Prostate gland (tissue), 2 donors: ENCODE results near the gene CLRN1.

ENCODE experiments used
- POLR2A ChIP-seq: fragments of 450-650 bp; IDR thresholded peaks from one replicate; pipeline ENCODE4 v1.6.1; 2016; ENCODE audit warnings: antibody characterized with exemption, mild to moderate bottlenecking
- POLR2AphosphoS5 ChIP-seq: sonication (generic); formaldehyde crosslinking; IDR thresholded peaks from one replicate; pipeline ENCODE4 v1.6.1; 2017; ENCODE audit warnings: antibody characterized with exemption
- TF ChIP-seq, protein P1 (sequence below), 4 experiments: fragments of 200-600 bp in 2 of 4; fragments of 450-650 bp in 2 of 4; sonication (generic) in 2 of 4; IDR thresholded peaks; 1 replicate in 3 of 4; 2 replicates in 1 of 4; pipeline ENCODE4 v1.5.1; 2016 to 2019; ENCODE audit warnings: antibody characterized with exemption in 4 of 4, mild to moderate bottlenecking in 2 of 4, moderate library complexity in 2 of 4

DNA sequence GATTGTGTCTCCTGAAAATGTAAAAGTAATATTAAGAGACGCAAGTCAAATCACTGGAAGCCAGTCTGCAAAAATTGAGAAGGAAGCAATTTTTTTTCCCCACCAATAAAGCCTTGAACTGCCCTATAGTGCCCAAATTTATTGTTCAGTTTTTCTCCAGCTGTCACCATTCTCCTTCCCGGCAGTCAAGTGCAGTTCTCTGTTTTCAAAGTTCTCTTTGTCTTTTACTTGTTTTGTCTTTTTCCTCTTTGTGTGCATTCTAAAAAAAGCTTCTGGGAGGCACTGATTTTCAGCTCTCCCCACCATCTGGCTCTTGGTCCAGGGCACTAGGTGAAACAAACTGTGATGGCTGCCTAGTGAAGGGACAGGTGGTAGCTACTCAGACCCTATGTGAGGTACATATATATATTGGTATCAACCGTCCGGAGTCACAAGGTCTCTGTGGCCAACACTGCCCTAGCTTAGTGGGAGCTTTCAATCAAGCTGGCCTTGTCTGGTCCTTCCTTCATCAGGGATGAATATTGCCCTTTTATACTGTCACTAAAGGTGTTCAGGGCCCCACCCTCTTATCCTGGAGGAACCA is 6.1 kb upstream of the CLRN1 start:
- TF ChIP-seq POLR2A (no peak), POLR2AphosphoS5 (no peak)
- TF ChIP-seq, protein P1, sequence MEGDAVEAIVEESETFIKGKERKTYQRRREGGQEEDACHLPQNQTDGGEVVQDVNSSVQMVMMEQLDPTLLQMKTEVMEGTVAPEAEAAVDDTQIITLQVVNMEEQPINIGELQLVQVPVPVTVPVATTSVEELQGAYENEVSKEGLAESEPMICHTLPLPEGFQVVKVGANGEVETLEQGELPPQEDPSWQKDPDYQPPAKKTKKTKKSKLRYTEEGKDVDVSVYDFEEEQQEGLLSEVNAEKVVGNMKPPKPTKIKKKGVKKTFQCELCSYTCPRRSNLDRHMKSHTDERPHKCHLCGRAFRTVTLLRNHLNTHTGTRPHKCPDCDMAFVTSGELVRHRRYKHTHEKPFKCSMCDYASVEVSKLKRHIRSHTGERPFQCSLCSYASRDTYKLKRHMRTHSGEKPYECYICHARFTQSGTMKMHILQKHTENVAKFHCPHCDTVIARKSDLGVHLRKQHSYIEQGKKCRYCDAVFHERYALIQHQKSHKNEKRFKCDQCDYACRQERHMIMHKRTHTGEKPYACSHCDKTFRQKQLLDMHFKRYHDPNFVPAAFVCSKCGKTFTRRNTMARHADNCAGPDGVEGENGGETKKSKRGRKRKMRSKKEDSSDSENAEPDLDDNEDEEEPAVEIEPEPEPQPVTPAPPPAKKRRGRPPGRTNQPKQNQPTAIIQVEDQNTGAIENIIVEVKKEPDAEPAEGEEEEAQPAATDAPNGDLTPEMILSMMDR (IDR thresholded peaks at IDR 0.05), result no peak
